Activated CD8-positive, alpha-beta T cell treated with anti-CD3 and anti-CD28 coated beads for 36 hours (primary cell): ENCODE data around the gene WNT3A. TPM values are rescaled to one million over a fixed set of nuclear protein-coding genes. Genes with fewer than 3 reads are reported as not detected.

Experiments used
- ATAC-seq: fragments of 200-7000 bp; cut with Tn5 transposase; one replicate; pipeline ENCODE4 v1.10.0; 2021; ENCODE audit warnings: mild to moderate bottlenecking, moderate library complexity
- CTCF ChIA-PET: fragments of 350-600 bp; sonication (Branson Sonifier 250); formaldehyde crosslinking; loops from one replicate; lab custom pipeline; 2021; ENCODE audit warnings: antibody characterized with exemption; lab: Charles Lee
- POLR2A ChIA-PET: fragments of 350-600 bp; sonication (Branson Sonifier 250); formaldehyde crosslinking; loops from one replicate; lab custom pipeline; 2021; ENCODE audit warnings: antibody characterized with exemption; lab: Charles Lee
- DNase-seq: peaks from one replicate; pipeline ENCODE4 v3.0.0-alpha.2; 2020
- H3K27ac Mint-ChIP-seq: one replicate; pipeline ENCODE4 v1.8.0; 2021; ENCODE audit warnings: mild to moderate bottlenecking, mixed read lengths
- H3K27me3 Mint-ChIP-seq: one replicate; pipeline ENCODE4 v1.8.0; 2021; ENCODE audit warnings: mixed read lengths
- H3K36me3 Mint-ChIP-seq: one replicate; pipeline ENCODE4 v1.8.0; 2021; ENCODE audit warnings: low read depth, mixed read lengths
- H3K4me1 Mint-ChIP-seq: one replicate; pipeline ENCODE4 v1.8.0; 2021; ENCODE audit warnings: low read depth, mixed read lengths
- H3K4me3 Mint-ChIP-seq: one replicate; pipeline ENCODE4 v1.8.0; 2021; ENCODE audit warnings: mild to moderate bottlenecking, moderate library complexity, mixed read lengths
- H3K9me3 Mint-ChIP-seq: one replicate; pipeline ENCODE4 v1.8.0; 2021; ENCODE audit warnings: mixed read lengths
- CTCF ChIP-seq: fragments of 200-600 bp; IDR thresholded peaks from one replicate; pipeline ENCODE4 v1.8.0; 2022; ENCODE audit warnings: antibody characterized with exemption, mild to moderate bottlenecking
- intact Hi-C: fragments of 100-400 bp; cut with micrococcal nuclease; formaldehyde crosslinking; loops from one replicate; pipeline ENCODE4 v1.10.0; 2022
- total RNA-seq, 2 experiments: library from RNA; stranded (reverse); gene quantifications; one replicate each; pipeline ENCODE4 v1.2.3, GENCODE V29; 2021

Gene WNT3A
- total RNA-seq, 2 experiments from 2014 or later, result not detected

- DNase-seq (no peak), ATAC-seq (no peak)
- Mint-ChIP-seq H3K36me3 (no peaks in the 10 kb centered on the region), H3K4me1 (no peaks in the 10 kb centered on the region), H3K27me3 (peaks cover 20% of the 10 kb centered on the region), H3K27ac (no peak overlapping the region), H3K4me3 (no peak overlapping the region), H3K9me3 (no peaks in the 10 kb centered on the region)
- intact Hi-C loops, result no loop called here
- POLR2A ChIA-PET, result interaction anchor here (0.6 kb wide), 1 partner anchor 32 kb away, joined by 3 read pairs; the partner anchor contains the start of gene ARF1
- no peak for TF ChIP-seq CTCF
- CTCF ChIA-PET, result no interaction called here
Observed at GRCh38 chr1:228050571-228051231, 43.9 kb downstream of the WNT3A start.

GRCh38 chr1:228058172-228058948 lies 51.6 kb downstream of the WNT3A start:
- CTCF ChIA-PET, result interaction anchor here (1.0 to 1.6 kb wide), 3 partner anchors 9 to 60 kb away, joined by 3 to 7 read pairs (median 3); no protein-coding TSS in a partner anchor
- DNase-seq (no peak), ATAC-seq (no peak)

GRCh38 chr1:228058949-228059633 lies 52.3 kb downstream of the WNT3A start:
- DNase-seq, result peak; percentile 59
- POLR2A ChIA-PET, result no interaction called here

More at GRCh38 chr1:228058172-228058948, 51.6 kb downstream of the WNT3A start:
- TF ChIP-seq CTCF, result no peak
- H3K9me3 Mint-ChIP-seq, result no peaks in the 10 kb centered on the region
- peak overlapping the region; percentile 55 for H3K4me3 Mint-ChIP-seq
- peaks cover 5% of the 10 kb centered on the region for H3K4me1 Mint-ChIP-seq
- H3K27ac Mint-ChIP-seq, result no peak overlapping the region
- POLR2A ChIA-PET, result no interaction called here
- H3K27me3 Mint-ChIP-seq, result peaks cover 41% of the 10 kb centered on the region
- no peaks in the 10 kb centered on the region for H3K36me3 Mint-ChIP-seq
- intact Hi-C loops, result no loop called here

GRCh38 chr1:228059634-228060457 lies 53.0 kb downstream of the WNT3A start:
- Mint-ChIP-seq H3K4me3 (peak overlapping the region; percentile 55), H3K27ac (no peak overlapping the region), H3K36me3 (no peaks in the 10 kb centered on the region), H3K9me3 (no peaks in the 10 kb centered on the region), H3K27me3 (peaks cover 37% of the 10 kb centered on the region), H3K4me1 (peaks cover 5% of the 10 kb centered on the region)
- DNase-seq (peak; percentile 91), ATAC-seq (peak; percentile 87)
- ChIA-PET POLR2A (interaction anchor here (1.2 to 1.3 kb wide), 2 partner anchors 11 to 23 kb away, joined by 3 to 5 read pairs; partner anchors contain the start of gene ARF1), CTCF (interaction anchor here (1.3 kb wide), 1 partner anchor 60 kb away, joined by 5 read pairs; no protein-coding TSS in a partner anchor)
- no peak for TF ChIP-seq CTCF
- intact Hi-C loops, result no loop called here

More at GRCh38 chr1:228058949-228059633, 52.3 kb downstream of the WNT3A start:
- peak; percentile 62 for ATAC-seq
- peaks cover 38% of the 10 kb centered on the region for H3K27me3 Mint-ChIP-seq
- no peak for TF ChIP-seq CTCF
- H3K9me3 Mint-ChIP-seq, result no peaks in the 10 kb centered on the region
- peaks cover 5% of the 10 kb centered on the region for H3K4me1 Mint-ChIP-seq
- intact Hi-C loops, result no loop called here
- H3K4me3 Mint-ChIP-seq, result peak overlapping the region; percentile 55
- H3K36me3 Mint-ChIP-seq, result no peaks in the 10 kb centered on the region
- CTCF ChIA-PET, result interaction anchor here (1.3 to 1.6 kb wide), 3 partner anchors 10 to 60 kb away, joined by 3 to 7 read pairs (median 5); no protein-coding TSS in a partner anchor
- H3K27ac Mint-ChIP-seq, result no peak overlapping the region
